PC-9 (cell line): ENCODE data around the gene VPS8. TPM values are rescaled to one million over a fixed set of nuclear protein-coding genes. Genes with fewer than 3 reads are reported as not detected.

ENCODE experiments used
- BruUV-seq: library from RNA; stranded (reverse); fragments of 400-500 nt; replicated peaks from 2 replicates; lab custom pipeline; 2021; lab: Mats Ljungman, UMichigan
- CTCF ChIA-PET: fragments of 300-600 bp; sonication (Branson Sonifier 250); formaldehyde crosslinking; loops from one replicate; lab custom pipeline; 2022; ENCODE audit warnings: antibody characterized with exemption; lab: Charles Lee
- POLR2A ChIA-PET: fragments of 300-600 bp; sonication (Branson Sonifier 250); formaldehyde crosslinking; loops from one replicate; lab custom pipeline; 2022; ENCODE audit warnings: antibody characterized with exemption; ENCODE audit not compliant: unreplicated experiment; lab: Charles Lee
- DNase-seq, 2 experiments: peaks; one replicate each; pipeline versions ENCODE4 v3.0.0 to v3.0.0-alpha.2; 2015 to 2022; ENCODE audit warnings: mixed read lengths in 1 of 2
- H2AFZ ChIP-seq: fragments of 200-600 bp; sonication (generic); 2 replicates; pipeline ENCODE4 v1.8.1; 2017; ENCODE audit warnings: antibody characterized with exemption
- H3F3A ChIP-seq: fragments of 200-600 bp; sonication (generic); 2 replicates; pipeline ENCODE4 v1.8.1; 2017; ENCODE audit warnings: antibody characterized with exemption, mild to moderate bottlenecking, low read depth; ENCODE audit not compliant: insufficient read depth
- H3K27ac ChIP-seq: fragments of 200-600 bp; sonication (generic); 2 replicates; pipeline ENCODE4 v1.6.1; 2016; ENCODE audit warnings: mixed run types
- H3K27me3 ChIP-seq: fragments of 200-600 bp; sonication (generic); 2 replicates; pipeline ENCODE4 v1.6.1; 2016; ENCODE audit warnings: low read depth, mixed run types; ENCODE audit not compliant: insufficient read depth
- H3K36me3 ChIP-seq: fragments of 200-600 bp; sonication (generic); 2 replicates; pipeline ENCODE4 v1.6.1; 2016; ENCODE audit warnings: low read depth, mixed run types
- H3K4me1 ChIP-seq: fragments of 200-600 bp; sonication (generic); replicated peaks from 2 replicates; pipeline ENCODE4 v1.6.1; 2016; ENCODE audit warnings: mixed run types; ENCODE audit not compliant: insufficient read depth
- H3K4me2 ChIP-seq: fragments of 200-600 bp; sonication (generic); 2 replicates; pipeline ENCODE4 v1.6.1; 2017; ENCODE audit warnings: mixed run types
- H3K4me3 ChIP-seq: fragments of 200-600 bp; sonication (generic); 2 replicates; pipeline ENCODE4 v1.6.1; 2016; ENCODE audit warnings: mixed run types
- H3K79me2 ChIP-seq: fragments of 200-600 bp; sonication (generic); 2 replicates; pipeline ENCODE4 v1.6.1; 2017; ENCODE audit warnings: low read depth, mixed run types
- H3K9me2 ChIP-seq: fragments of 200-600 bp; sonication (generic); 2 replicates; pipeline ENCODE4 v1.8.1; 2017; ENCODE audit warnings: mild to moderate bottlenecking; ENCODE audit not compliant: insufficient read depth
- H3K9me3 ChIP-seq: fragments of 200-600 bp; sonication (generic); 2 replicates; pipeline ENCODE4 v1.8.1; 2016; ENCODE audit warnings: low read depth; ENCODE audit not compliant: insufficient read depth
- H4K20me1 ChIP-seq: fragments of 200-600 bp; sonication (generic); 2 replicates; pipeline ENCODE4 v1.8.1; 2017; ENCODE audit not compliant: insufficient read depth
- EZH2 ChIP-seq: fragments of 200-600 bp; sonication (generic); IDR thresholded peaks from 2 replicates; pipeline ENCODE4 v1.8.0; 2017; ENCODE audit warnings: antibody characterized with exemption, low read depth
- intact Hi-C: fragments of 100-400 bp; cut with micrococcal nuclease; formaldehyde crosslinking; loops from one replicate; pipeline ENCODE4 v1.10.0; 2022; ENCODE audit not compliant: unreplicated experiment
- total RNA-seq: library from RNA; stranded (reverse); gene quantifications from 2 replicates; pipeline ENCODE4 v1.2.3, GENCODE V29; 2021
- TF ChIP-seq, protein P1 (sequence below): fragments of 200-600 bp; sonication (generic); conservative IDR thresholded peaks from 2 replicates; pipeline ENCODE4 v1.6.1; 2017; ENCODE audit warnings: mixed run types, antibody characterized with exemption, mild to moderate bottlenecking, moderate library complexity

VPS8 gene
- total RNA-seq, 1 experiment from 2014 or later: 80.8 TPM

DNA sequence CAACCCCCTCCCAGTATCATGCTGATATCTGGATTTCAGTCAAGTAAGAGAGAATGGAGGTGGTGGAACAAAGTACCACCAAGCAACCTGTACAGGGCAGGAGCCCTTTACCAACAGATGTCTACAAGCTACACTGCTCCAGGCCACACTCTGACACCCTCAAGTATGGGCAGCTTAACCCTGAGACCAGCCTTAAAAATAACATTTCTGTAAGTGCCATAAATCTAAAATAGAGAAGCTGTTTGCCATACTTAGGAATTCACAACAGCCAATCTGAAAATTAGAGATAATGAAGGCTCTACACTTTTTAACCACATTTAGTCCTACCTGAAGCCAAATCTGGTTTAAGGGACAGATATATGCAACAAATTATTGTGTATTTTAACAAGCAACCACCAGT is 281.1 kb downstream of the VPS8 start:
- TF ChIP-seq, protein P1, sequence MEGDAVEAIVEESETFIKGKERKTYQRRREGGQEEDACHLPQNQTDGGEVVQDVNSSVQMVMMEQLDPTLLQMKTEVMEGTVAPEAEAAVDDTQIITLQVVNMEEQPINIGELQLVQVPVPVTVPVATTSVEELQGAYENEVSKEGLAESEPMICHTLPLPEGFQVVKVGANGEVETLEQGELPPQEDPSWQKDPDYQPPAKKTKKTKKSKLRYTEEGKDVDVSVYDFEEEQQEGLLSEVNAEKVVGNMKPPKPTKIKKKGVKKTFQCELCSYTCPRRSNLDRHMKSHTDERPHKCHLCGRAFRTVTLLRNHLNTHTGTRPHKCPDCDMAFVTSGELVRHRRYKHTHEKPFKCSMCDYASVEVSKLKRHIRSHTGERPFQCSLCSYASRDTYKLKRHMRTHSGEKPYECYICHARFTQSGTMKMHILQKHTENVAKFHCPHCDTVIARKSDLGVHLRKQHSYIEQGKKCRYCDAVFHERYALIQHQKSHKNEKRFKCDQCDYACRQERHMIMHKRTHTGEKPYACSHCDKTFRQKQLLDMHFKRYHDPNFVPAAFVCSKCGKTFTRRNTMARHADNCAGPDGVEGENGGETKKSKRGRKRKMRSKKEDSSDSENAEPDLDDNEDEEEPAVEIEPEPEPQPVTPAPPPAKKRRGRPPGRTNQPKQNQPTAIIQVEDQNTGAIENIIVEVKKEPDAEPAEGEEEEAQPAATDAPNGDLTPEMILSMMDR: no peak
- no peak for TF ChIP-seq EZH2
- Histone ChIP-seq H3K4me3 (no peak overlapping the region), H3K9me3 (no peaks in the 10 kb centered on the region), H3K4me2 (no peak overlapping the region), H3K27me3 (peaks cover 41% of the 10 kb centered on the region), H3F3A (no peaks in the 10 kb centered on the region), H2AFZ (no peak overlapping the region), H3K79me2 (no peaks in the 10 kb centered on the region), H3K36me3 (no peaks in the 10 kb centered on the region), H4K20me1 (no peaks in the 10 kb centered on the region; the same call in 1 of the 2 replicates), H3K4me1 (no peaks in the 10 kb centered on the region), H3K27ac (no peak overlapping the region), H3K9me2 (no peaks in the 10 kb centered on the region)
- ChIA-PET POLR2A (interaction anchor here (0.8 kb wide), 1 partner anchor 177 kb away, joined by 9 read pairs; no protein-coding TSS in a partner anchor), CTCF (no interaction called here)
- no peak for DNase-seq
- no TSS peak for BruUV-seq
- intact Hi-C loops: no loop called here

DNA sequence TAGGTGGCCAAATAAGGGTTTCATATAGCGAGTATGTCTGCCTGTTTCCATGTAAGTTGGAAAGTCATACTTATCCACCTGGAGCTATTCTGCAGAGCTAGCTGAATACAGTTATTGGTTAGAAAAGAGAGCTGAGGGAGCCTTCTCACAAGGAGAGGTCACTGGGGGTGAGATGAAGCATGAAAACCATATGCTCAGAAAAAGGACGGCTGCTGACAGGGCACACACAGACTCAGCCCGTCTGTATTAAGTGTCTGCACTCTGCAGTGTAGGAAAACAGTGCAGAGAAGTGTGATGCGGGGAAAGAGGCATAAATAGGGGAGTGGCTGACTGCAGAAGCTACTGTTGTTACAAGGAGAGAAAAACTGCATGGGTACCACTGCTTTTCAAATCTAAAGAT is 282.7 kb downstream of the VPS8 start:
- Histone ChIP-seq H3K9me3 (no peaks in the 10 kb centered on the region), H3F3A (no peaks in the 10 kb centered on the region), H3K4me1 (no peaks in the 10 kb centered on the region), H3K27ac (no peak overlapping the region), H2AFZ (no peak overlapping the region), H3K4me3 (no peak overlapping the region), H3K79me2 (no peaks in the 10 kb centered on the region), H3K4me2 (no peak overlapping the region), H3K9me2 (no peaks in the 10 kb centered on the region), H3K27me3 (peaks cover 57% of the 10 kb centered on the region), H3K36me3 (no peaks in the 10 kb centered on the region), H4K20me1 (no peaks in the 10 kb centered on the region; the same call in 1 of the 2 replicates)
- ChIA-PET CTCF (no interaction called here), POLR2A (no interaction called here)
- no peak for DNase-seq
- TF ChIP-seq, protein P1: no peak
- no peak for TF ChIP-seq EZH2
- intact Hi-C loops: no loop called here
- BruUV-seq: no TSS peak

Other genes with a start within 250 kb of the VPS8 start
- gene MAGEF1, start 100.1 kb upstream of the VPS8 start, total RNA-seq: 97.2 and 106 TPM in 2 replicates